Activated T-cell treated with anti-CD3 and anti-CD28 coated beads, Interleukin-2, amount 50 U/mL, for 48 hours (primary cell): ENCODE results near the gene KCNS1.
"Not testable (repeated sequence)": the region's sequence is repeated elsewhere in the genome, so short reads cannot be mapped to it uniquely, and the experiment has no call there.

Source experiments
- DNase-seq, 2 experiments: peaks; one replicate each; pipeline ENCODE4 v3.0.0-alpha.2; 2020

The KCNS1 gene

GRCh38 chr20:45100563-45101245 lies at the start of gene KCNS1:
Gene KCNS1, minus strand, starts transcription at chr20:45101127. Its CDS starts 1,891 bp downstream, at chr20:45099236.
- DNase-seq, result no peak

GRCh38 chr20:45149062-45149461 lies 48.1 kb upstream of the KCNS1 start:
- no peak for DNase-seq

DNA sequence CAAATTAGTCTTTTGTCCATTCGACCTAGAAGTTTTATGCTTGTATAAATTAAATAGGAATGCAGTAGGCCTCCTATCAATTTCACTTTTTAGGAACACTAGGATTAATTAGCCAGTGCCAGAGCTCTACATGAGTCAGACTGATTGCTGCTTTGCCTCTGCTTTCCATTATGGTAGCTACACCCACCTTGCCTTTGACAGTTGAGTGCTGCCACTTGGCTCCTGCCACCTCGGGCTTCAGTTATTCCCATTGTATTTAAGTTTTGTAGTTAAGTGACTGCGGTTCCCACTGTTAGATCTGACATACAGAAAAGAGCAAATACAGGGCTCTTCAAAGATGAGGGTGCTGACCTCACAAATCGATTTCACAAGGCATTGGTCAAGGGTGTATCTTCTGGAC lies 39.9 kb upstream of the KCNS1 start:
- no peak for DNase-seq

DNA sequence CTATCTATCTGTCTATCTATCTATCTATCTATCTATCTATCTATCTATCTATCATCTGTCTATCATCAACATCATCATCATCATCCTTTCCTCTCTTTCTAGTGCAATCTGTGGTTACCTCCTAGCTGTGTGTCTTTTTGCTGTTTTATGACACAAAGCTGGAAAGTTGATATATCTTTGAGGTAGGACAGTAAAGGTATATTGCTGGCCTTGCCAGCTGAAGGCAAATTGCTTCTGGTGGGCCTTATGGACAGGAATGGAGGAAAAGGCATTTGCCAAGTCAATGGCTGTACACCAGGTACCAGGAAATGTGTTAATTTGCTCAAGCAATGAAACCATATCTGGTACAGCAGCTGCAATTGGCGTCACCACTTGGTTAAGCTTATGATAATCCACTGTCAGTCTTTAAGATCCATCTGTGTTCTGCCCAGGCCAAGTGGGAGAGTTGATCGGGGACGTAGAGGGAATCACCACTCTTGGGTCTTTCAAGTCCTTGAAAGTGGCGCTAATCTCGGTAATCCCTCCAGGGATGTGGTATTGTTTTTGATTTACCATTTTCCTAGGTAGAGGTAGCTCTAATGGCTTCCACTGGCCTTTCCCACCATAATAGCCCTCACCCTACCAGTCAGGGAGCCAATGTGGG lies 38.9 kb upstream of the KCNS1 start:
- DNase-seq, result not testable (repeated sequence)

- DNase-seq, result peak; percentile 89 to 90
These were observed 37.8 kb upstream of the KCNS1 start for GRCh38 chr20:45138561-45139300.

DNA sequence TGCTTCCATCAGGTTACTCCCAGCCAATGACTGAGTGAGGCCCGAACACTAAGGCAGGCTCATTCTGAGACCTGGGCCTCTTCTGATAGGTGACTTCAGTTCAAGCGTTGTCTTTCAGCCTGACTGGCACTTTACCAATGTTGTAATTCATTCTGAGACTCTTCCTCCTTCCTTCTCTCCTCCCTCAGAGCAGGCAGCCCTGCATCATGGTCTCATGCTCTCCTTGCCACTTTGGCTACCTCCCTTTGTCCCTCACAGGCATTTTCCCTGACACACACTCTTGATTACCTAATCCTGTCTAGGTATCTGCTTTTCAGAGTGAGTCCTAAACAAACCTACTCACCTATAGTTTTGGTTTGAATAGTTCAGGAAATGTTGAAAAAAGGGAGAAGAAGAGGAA lies 36.0 kb upstream of the KCNS1 start:
- no peak for DNase-seq

DNA sequence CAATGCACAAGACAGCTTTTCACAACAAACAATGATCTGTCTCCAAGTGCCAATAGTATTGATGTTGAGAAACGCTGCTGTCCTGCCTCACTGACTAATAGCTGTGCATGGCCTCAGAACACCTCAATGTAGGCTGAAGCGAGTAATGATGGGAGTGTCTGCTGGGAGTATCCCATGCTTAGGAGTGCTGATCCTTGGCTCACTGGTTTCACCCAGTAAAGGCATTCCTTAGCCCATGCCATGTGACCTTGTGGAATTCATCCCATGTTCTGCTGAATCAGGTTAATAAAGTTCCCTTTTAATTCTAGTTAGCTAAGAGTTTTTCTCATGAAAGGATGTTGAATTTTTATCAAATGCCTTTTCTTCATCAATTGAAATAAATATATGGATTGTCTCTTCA lies 27.2 kb upstream of the KCNS1 start:
- DNase-seq, result no peak

DNA sequence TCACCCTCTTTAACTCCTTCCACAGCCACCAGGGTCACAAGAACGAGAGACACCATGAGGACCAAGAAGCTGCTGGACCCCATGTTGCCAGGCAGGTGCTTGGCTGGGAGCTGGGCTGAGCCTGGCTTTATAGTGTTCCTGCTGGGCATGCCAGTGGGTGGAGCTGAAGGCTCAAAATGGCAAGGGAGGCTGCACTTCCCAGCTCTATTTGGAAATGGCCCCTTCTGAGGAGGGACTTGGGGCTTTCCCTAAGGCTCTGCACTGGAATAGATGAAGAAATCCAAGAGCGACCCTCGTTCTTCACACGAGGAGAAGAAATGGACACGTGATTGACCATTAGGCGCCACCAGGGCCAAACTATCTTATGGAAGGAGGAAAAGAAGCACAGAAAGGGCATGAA lies 23.4 kb upstream of the KCNS1 start, which contains the start of gene WFDC12:
Gene WFDC12, minus strand, starts transcription at position 101 of the 400 bp plus-strand sequence. Its CDS starts 18 bp downstream, at position 83.
- DNase-seq, result no peak

DNA sequence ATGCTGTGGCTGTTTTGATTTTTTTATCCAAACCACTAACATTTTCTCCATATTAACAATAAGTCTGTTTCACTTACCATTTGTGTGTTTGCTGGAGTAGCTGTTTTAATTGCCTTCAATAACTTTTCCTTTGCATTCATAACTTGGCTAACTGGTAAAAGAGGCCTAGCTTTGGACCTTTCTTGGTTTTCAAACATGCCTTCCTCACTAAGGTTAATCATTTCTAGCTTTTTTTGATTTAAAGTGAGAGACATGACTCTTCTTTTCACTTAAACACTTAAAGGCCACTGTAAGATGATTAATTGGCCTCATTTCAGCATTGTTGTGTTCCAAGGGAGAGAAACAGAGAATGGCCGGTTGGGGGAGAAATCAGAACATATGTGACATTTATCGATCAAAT lies 20.5 kb upstream of the KCNS1 start:
- DNase-seq, result no peak

- DNase-seq, result no peak
These were observed 18.8 kb upstream of the KCNS1 start for GRCh38 chr20:45119556-45120266.

DNA sequence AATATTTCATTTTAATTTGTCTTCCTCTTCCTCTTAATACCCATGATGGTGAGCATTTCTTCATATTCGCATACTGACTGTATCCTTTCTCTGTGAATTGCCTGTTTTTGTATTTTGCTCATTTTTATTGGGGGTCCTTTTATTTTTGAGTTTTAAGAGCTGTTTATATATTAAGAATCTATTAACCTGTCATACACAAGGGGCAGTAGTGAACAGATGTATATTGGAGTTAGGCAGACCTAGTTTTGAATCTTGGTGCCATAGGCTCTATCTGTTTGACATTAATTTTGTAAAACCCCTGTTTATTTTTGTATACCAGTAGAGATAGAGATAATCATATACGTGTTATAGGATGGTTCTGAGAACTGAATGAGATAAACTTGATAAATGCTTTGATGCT lies 17.1 kb upstream of the KCNS1 start:
- no peak for DNase-seq

GRCh38 chr20:45117581-45117980 lies 16.7 kb upstream of the KCNS1 start:
- DNase-seq, result no peak

DNA sequence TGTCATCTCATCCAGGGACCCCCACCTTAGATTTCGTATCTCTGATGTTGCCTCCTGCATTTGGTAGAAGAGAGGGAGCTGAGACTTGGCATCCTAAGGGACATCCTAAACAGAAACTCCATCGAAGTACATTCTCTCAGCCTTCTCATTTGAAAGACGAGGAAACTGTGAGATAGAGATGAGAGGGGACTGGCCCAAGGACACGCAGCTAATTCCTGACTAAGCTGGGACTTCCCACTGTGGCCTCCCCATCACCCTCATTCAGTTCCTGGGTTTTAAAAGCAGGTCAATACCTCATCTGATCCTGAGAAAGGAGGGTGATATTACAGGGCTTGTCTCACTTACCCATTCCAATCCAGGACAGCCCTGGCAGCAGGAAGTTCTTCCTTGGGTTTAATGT lies 14.9 kb upstream of the KCNS1 start:
- no peak for DNase-seq

GRCh38 chr20:45115386-45115774 lies 14.5 kb upstream of the KCNS1 start:
- DNase-seq, result no peak

GRCh38 chr20:45114465-45115385 lies 13.8 kb upstream of the KCNS1 start, which contains the start of gene WFDC5:
Gene WFDC5, minus strand, starts transcription at chr20:45115174. Its CDS starts 91 bp downstream, at chr20:45115083.
- no peak for DNase-seq

GRCh38 chr20:45113865-45114264 lies 12.9 kb upstream of the KCNS1 start:
- no peak for DNase-seq

DNA sequence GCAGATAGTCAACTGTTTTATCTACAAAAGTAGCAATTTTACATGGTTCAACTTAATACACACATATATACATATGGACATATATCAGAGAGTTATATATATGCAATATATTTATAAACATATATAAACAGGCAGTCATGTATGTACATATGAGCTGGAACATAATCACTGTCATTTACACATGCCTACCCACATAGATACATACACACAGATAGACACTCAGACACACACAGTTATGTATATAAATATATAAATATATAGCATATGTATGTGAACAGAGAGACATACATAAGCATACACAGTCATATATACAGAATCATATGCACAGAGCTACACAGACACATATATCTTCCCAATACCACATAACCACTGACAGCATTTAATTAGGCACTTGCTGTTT lies 11.8 kb upstream of the KCNS1 start:
- no peak for DNase-seq

- peak in 1 of 2 experiments; percentile 50 for DNase-seq
These were observed 11.0 kb upstream of the KCNS1 start for GRCh38 chr20:45111799-45112471.

GRCh38 chr20:45111285-45111684 lies 10.4 kb upstream of the KCNS1 start:
- no peak for DNase-seq

DNA sequence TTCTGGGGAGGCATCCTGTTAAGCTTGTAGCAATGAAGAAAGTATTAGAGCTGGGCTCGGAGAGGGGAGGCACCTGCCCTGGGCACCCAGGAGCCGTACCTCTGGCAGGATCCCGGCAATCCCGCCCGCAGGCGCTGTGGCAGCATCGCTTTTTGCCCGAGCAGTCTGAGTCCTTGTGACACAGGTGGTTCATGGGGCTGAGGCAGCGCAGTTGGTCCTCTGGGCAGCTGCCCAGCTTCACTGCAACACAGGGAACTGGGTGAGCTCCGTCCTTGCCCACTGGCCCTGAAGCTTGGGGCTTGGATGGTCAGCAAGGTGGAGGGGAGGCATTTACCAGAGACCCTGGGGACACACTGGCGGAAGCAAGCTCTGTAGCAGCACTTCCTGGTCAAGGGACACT lies 9.4 kb upstream of the KCNS1 start:
- DNase-seq, result no peak

DNA sequence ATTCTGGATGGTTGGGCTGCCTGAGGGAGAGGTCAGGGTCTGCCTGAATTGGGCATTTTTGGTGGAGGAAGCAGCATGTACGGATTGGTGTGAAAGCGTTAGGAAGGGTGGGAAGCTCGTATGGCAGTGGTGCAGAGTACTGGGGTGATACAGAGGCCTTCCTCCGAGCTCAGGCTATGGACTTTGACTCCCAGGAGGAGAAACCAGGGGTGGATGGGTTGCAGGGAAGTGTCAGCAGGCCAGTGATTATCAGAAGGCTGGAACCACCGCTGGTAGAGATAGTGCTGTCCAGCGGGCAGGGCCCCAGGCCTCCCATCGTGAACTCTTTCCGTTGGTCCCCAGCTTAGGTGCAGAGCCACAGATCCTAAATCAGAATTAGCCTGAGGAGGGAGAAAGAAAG lies 8.7 kb upstream of the KCNS1 start:
- DNase-seq, result no peak
